ENCODE measurements around the gene GAB2. TPM values are rescaled to one million over a fixed set of nuclear protein-coding genes. Genes with fewer than 3 reads are reported as not detected.
A peak's percentile ranks its signal among the peaks of the same experiment; 100 is the strongest.
"Not testable (repeated sequence)": the region's sequence is repeated elsewhere in the genome, so short reads cannot be mapped to it uniquely, and the experiment has no call there.

Gene GAB2
- total RNA-seq: 10 to 100 TPM; 15.9 to 16.6 TPM

GRCh38 chr11:78417175-78417887 is at the start of gene GAB2:
TSS of gene GAB2 (minus strand) at chr11:78417820. CDS start at chr11:78417720, 100 bp downstream.
- H3K4me3 Mint-ChIP-seq: peak within 1 kb of the TSS; percentile 95
- peaks cover 56% of the 10 kb centered on the region for H3K4me1 Mint-ChIP-seq
- CTCF ChIA-PET: interaction anchor here (0.7 to 2.5 kb wide), 16 partner anchors 10 to 272 kb away, joined by 3 to 17 read pairs (median 4); partner anchors contain the start of gene NARS2
- POLR2A ChIA-PET: interaction anchor here (0.6 kb wide), 2 partner anchors 36 to 130 kb away, joined by 3 to 4 read pairs; no protein-coding TSS in a partner anchor
- no peaks in the 10 kb centered on the region for H3K9me3 Mint-ChIP-seq
- peaks cover 2% of the 10 kb centered on the region for H3K36me3 Mint-ChIP-seq (ENCODE audit: low read depth)
- H3K27me3 Mint-ChIP-seq: peaks cover 19% of the 10 kb centered on the region
- peak within 1 kb of the TSS; percentile 91 for H3K27ac Mint-ChIP-seq
- no peak for DNase-seq

- H3K4me1 Mint-ChIP-seq: peaks cover 37% of the 10 kb centered on the region
- no peaks in the 10 kb centered on the region for H3K27me3 Mint-ChIP-seq
- POLR2A ChIA-PET: no interaction called here
- CTCF ChIA-PET: interaction anchor here (0.6 kb wide), 1 partner anchor 523 kb away, joined by 4 read pairs; no protein-coding TSS in a partner anchor
- H3K27ac Mint-ChIP-seq: no peak overlapping the region
- H3K4me3 Mint-ChIP-seq: no peak overlapping the region
- H3K9me3 Mint-ChIP-seq: no peaks in the 10 kb centered on the region
- DNase-seq: no peak
- peaks cover 29% of the 10 kb centered on the region for H3K36me3 Mint-ChIP-seq (ENCODE audit: low read depth)
These were observed 49.8 kb upstream of the GAB2 start for GRCh38 chr11:78467370-78467769.

GRCh38 chr11:78465169-78465942 is 47.7 kb upstream of the GAB2 start:
- ChIA-PET CTCF (interaction anchor here (0.6 to 3.3 kb wide), 5 partner anchors 11 to 84 kb away, joined by 3 to 9 read pairs (median 5); no protein-coding TSS in a partner anchor), POLR2A (no interaction called here)
- H3K27me3 Mint-ChIP-seq: no peaks in the 10 kb centered on the region
- DNase-seq: peak; percentile 65
- H3K36me3 Mint-ChIP-seq (ENCODE audit: low read depth): peaks cover 42% of the 10 kb centered on the region
- H3K4me3 Mint-ChIP-seq: peak overlapping the region; percentile 15
- peaks cover 43% of the 10 kb centered on the region for H3K4me1 Mint-ChIP-seq
- H3K27ac Mint-ChIP-seq: peak overlapping the region; percentile 87
- H3K9me3 Mint-ChIP-seq: no peaks in the 10 kb centered on the region

GRCh38 chr11:78464787-78465168 is 47.2 kb upstream of the GAB2 start:
- H3K36me3 Mint-ChIP-seq (ENCODE audit: low read depth): peaks cover 48% of the 10 kb centered on the region
- peaks cover 43% of the 10 kb centered on the region for H3K4me1 Mint-ChIP-seq
- DNase-seq, H3K4me3 Mint-ChIP-seq, H3K27me3 Mint-ChIP-seq, H3K9me3 Mint-ChIP-seq, POLR2A ChIA-PET: not testable (repeated sequence)
- CTCF ChIA-PET: interaction anchor here (0.6 to 3.3 kb wide), 4 partner anchors 12 to 85 kb away, joined by 3 to 9 read pairs (median 5); no protein-coding TSS in a partner anchor
- peak overlapping the region; percentile 87 for H3K27ac Mint-ChIP-seq

GRCh38 chr11:78460471-78460870 is 42.9 kb upstream of the GAB2 start:
- POLR2A ChIA-PET: no interaction called here
- Mint-ChIP-seq H3K4me3 (no peak overlapping the region), H3K27ac (no peak overlapping the region), H3K36me3 (ENCODE audit: low read depth) (peaks cover 45% of the 10 kb centered on the region), H3K9me3 (peaks cover 4% of the 10 kb centered on the region), H3K27me3 (no peaks in the 10 kb centered on the region), H3K4me1 (peaks cover 33% of the 10 kb centered on the region)
- DNase-seq: no peak
- CTCF ChIA-PET: no interaction called here

GRCh38 chr11:78459738-78460137 is 42.1 kb upstream of the GAB2 start:
- Mint-ChIP-seq H3K4me1 (peaks cover 30% of the 10 kb centered on the region), H3K36me3 (ENCODE audit: low read depth) (peaks cover 44% of the 10 kb centered on the region), H3K27ac (no peak overlapping the region)

GRCh38 chr11:78457448-78457847 is 39.8 kb upstream of the GAB2 start:
- H3K9me3 Mint-ChIP-seq: peaks cover 6% of the 10 kb centered on the region
- no peak overlapping the region for H3K4me3 Mint-ChIP-seq
- ChIA-PET CTCF (interaction anchor here (0.7 kb wide), 2 partner anchors 12 to 18 kb away, joined by 3 to 4 read pairs; no protein-coding TSS in a partner anchor), POLR2A (no interaction called here)
- DNase-seq: no peak
- H3K27me3 Mint-ChIP-seq: no peaks in the 10 kb centered on the region
- H3K27ac Mint-ChIP-seq: no peak overlapping the region
- peaks cover 39% of the 10 kb centered on the region for H3K36me3 Mint-ChIP-seq (ENCODE audit: low read depth)
- peaks cover 35% of the 10 kb centered on the region for H3K4me1 Mint-ChIP-seq

More at GRCh38 chr11:78459738-78460137, 42.1 kb upstream of the GAB2 start:
- DNase-seq: no peak
- ChIA-PET CTCF (no interaction called here), POLR2A (no interaction called here)
- Mint-ChIP-seq H3K27me3 (no peaks in the 10 kb centered on the region), H3K9me3 (peaks cover 6% of the 10 kb centered on the region), H3K4me3 (no peak overlapping the region)

GRCh38 chr11:78453140-78453935 is 35.7 kb upstream of the GAB2 start:
- POLR2A ChIA-PET: interaction anchor here (0.6 kb wide), 1 partner anchor 35 kb away, joined by 3 read pairs; no protein-coding TSS in a partner anchor
- Mint-ChIP-seq H3K36me3 (ENCODE audit: low read depth) (peaks cover 14% of the 10 kb centered on the region), H3K4me3 (no peak overlapping the region), H3K27ac (peak overlapping the region; percentile 81), H3K4me1 (peaks cover 33% of the 10 kb centered on the region), H3K27me3 (no peaks in the 10 kb centered on the region), H3K9me3 (peaks cover 2% of the 10 kb centered on the region)
- CTCF ChIA-PET: interaction anchor here (0.6 to 0.7 kb wide), 2 partner anchors 71 to 221 kb away, joined by 3 read pairs; no protein-coding TSS in a partner anchor
- no peak for DNase-seq

- H3K4me3 Mint-ChIP-seq: no peak overlapping the region
- peaks cover 12% of the 10 kb centered on the region for H3K36me3 Mint-ChIP-seq (ENCODE audit: low read depth)
- H3K27ac Mint-ChIP-seq: no peak overlapping the region
- DNase-seq: no peak
- ChIA-PET CTCF (interaction anchor here (0.5 to 0.8 kb wide), 2 partner anchors 21 to 58 kb away, joined by 5 read pairs; no protein-coding TSS in a partner anchor), POLR2A (no interaction called here)
- H3K27me3 Mint-ChIP-seq: no peaks in the 10 kb centered on the region
- peaks cover 2% of the 10 kb centered on the region for H3K9me3 Mint-ChIP-seq
- peaks cover 33% of the 10 kb centered on the region for H3K4me1 Mint-ChIP-seq
These were observed 33.9 kb upstream of the GAB2 start for GRCh38 chr11:78451371-78452150.

- CTCF ChIA-PET: interaction anchor here (0.6 kb wide), 1 partner anchor 18 kb away, joined by 5 read pairs; no protein-coding TSS in a partner anchor
These were observed 33.2 kb upstream of the GAB2 start for GRCh38 chr11:78450866-78451265.

GRCh38 chr11:78449866-78450265 is 32.2 kb upstream of the GAB2 start:
- no peak for DNase-seq
- Mint-ChIP-seq H3K36me3 (ENCODE audit: low read depth) (peaks cover 11% of the 10 kb centered on the region), H3K4me1 (peaks cover 32% of the 10 kb centered on the region), H3K27me3 (no peaks in the 10 kb centered on the region), H3K27ac (no peak overlapping the region), H3K9me3 (peaks cover under 1% of the 10 kb centered on the region), H3K4me3 (no peak overlapping the region)
- CTCF ChIA-PET: no interaction called here
- POLR2A ChIA-PET: no interaction called here

More at GRCh38 chr11:78450866-78451265, 33.2 kb upstream of the GAB2 start:
- DNase-seq: no peak
- peaks cover 12% of the 10 kb centered on the region for H3K36me3 Mint-ChIP-seq (ENCODE audit: low read depth)
- peaks cover 2% of the 10 kb centered on the region for H3K9me3 Mint-ChIP-seq
- H3K4me1 Mint-ChIP-seq: peaks cover 33% of the 10 kb centered on the region
- POLR2A ChIA-PET: no interaction called here
- H3K27ac Mint-ChIP-seq: no peak overlapping the region
- no peaks in the 10 kb centered on the region for H3K27me3 Mint-ChIP-seq
- no peak overlapping the region for H3K4me3 Mint-ChIP-seq

GRCh38 chr11:78446210-78446609 is 28.6 kb upstream of the GAB2 start:
- H3K4me3 Mint-ChIP-seq: no peak overlapping the region
- DNase-seq: no peak
- H3K4me1 Mint-ChIP-seq: peaks cover 8% of the 10 kb centered on the region
- H3K36me3 Mint-ChIP-seq (ENCODE audit: low read depth): peaks cover 10% of the 10 kb centered on the region
- H3K27ac Mint-ChIP-seq: no peak overlapping the region
- no peaks in the 10 kb centered on the region for H3K27me3 Mint-ChIP-seq
- no peaks in the 10 kb centered on the region for H3K9me3 Mint-ChIP-seq
- ChIA-PET CTCF (no interaction called here), POLR2A (no interaction called here)

Measured in activated CD4-positive, alpha-beta T cell treated with anti-CD3 and anti-CD28 coated beads, Interleukin-2, amount 10 ng/mL, durations not matched to agents 7 days and 5 days (primary cell).